Activated CD4-positive, alpha-beta T cell treated with anti-CD3 and anti-CD28 coated beads, Interleukin-2, amount 50 U/mL, for 1 hour (primary cell): ENCODE results near the gene GPC6.
"Not testable (repeated sequence)": the region's sequence is repeated elsewhere in the genome, so short reads cannot be mapped to it uniquely, and the experiment has no call there.

Source experiments
- DNase-seq: peaks from one replicate; pipeline ENCODE4 v3.0.0-alpha.2; 2020

GPC6 gene

DNA sequence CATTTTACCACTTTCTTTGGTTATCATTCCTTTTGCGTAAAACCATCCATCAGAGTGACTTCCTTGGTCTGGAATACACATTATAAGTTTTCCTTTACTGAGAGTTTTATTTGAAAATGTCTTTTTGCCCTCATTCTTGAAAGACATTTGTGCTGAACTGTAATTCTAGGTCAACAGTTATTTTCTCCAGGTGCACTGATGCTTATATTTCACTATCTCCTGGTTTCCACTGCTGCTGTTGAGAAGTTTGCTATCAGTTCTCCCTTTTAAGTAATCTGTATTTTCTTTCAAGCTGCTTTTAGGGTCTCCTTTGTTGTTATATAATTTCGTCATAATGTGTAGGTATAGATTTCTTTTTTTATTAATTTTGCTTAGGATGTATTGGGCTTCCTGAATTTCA, 1092.9 kb downstream of the GPC6 start:
- no peak for DNase-seq

DNA sequence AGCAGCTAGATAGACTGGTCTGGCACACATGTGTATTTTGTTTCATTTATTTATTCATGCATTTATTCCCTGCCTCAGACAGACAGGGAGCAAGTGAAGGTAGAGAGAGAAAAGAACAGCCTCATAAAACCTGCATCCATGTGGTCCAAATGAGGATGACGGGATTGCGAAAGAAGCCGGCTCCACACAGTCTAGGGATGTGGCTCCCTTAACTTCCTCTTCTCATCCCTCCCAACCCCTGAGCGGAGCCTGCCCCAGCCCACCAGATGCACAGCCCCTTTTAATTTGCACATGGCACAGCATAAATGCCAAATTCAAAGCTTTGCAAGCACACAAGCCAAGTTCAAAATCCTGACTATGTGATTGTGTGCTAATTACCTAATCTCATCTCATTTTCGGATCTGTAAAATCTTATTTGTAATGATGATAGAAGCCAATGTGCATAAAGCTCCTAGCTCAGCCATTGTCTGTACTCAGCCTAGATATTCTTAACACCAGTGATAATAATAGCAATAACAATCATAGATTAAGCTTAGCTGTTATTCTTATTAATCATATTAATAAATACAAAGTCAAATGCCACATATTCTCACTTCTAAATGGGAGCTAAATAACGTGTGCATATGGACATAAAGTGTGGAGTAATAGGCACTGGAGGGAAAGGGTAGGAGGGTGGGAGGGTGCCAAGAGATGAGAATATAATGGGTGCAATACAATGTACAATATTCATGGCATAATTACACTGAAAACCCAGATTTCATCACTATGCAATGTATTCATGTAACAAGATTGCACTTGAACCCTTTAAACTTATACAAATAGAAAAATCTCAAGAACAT, 1096.5 kb downstream of the GPC6 start:
- DNase-seq = no peak

DNA sequence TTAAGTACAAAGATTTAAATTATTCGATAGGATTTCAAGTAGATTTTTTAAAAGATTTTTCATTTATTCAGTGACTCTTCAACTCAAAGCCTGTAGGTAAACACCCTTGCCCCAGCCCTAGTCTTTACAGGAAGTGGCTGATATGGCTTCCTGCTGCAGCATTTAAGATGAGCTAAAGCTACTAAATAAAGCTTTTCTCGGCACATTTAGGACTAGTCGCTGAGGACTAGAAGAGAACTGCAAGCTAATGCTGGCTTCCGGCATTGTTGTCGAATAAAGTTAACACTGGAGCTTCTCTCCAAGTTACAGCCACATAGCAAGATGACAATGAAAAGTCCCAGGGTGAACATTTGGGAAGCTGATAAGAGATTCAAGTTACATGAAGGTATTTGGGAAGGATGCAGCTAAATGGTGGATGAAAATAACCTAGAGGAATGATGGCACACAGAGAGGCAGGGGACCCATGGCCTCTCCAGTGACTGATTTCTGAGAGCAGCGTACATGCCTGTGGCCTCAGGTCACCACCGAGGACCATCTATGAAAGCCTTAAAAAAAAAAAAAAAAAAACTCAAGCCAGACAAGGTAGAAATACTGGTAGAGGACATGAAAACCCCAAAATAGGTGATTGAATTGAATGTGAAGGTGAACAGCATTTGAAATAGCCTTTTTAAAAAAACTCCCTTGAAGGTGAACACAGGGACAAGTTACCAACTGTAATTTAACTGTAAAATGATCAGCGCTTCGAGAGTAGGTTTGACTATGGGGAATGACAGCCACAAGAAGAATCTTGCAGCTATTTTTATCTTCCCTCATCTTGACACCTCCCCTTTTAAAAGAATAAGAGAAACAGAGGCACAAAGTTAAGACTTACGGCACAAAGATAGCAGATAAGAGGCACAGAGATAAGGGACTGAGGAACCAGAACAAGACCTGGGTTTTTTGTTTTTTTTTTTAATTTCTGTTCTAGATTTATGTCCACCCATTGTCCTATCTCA, 1097.5 kb downstream of the GPC6 start:
- DNase-seq = peak; percentile 12

DNA sequence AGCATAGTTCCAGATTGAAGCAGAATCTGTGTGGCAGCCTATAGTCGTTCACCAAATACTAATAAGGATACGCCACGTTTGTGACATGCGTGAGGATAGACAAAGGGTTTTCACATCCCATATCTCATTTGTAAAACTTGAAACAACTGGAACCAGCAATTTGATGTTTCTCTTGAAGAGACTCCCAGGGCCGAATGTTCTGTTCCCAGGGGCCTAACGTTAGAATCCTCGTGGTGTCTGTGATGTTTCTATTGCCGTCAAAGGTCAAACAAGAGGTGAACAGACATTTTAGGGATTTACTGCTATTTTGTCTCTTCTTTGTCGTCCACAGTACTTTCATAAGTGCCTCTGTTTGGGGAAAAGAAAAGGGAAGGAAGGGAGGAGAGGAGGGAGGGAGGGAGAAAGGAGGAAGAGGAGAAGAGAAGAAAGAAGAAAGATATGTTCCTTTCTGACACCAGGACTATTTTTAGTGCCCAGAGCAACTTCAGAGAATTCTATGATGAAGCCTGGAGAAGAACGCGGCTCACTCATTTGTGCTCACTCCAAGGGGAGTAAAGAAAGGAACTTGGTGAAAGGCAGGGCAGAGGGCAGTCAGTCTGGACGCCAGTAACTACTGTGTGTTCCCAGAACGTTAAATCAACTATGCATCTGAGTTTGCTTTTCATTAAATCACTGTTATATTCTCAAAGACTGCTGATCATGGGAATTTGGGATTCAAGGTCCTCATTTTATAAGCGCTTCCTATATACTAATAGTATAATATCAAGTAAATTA, 1098.3 kb downstream of the GPC6 start:
- DNase-seq = no peak

DNA sequence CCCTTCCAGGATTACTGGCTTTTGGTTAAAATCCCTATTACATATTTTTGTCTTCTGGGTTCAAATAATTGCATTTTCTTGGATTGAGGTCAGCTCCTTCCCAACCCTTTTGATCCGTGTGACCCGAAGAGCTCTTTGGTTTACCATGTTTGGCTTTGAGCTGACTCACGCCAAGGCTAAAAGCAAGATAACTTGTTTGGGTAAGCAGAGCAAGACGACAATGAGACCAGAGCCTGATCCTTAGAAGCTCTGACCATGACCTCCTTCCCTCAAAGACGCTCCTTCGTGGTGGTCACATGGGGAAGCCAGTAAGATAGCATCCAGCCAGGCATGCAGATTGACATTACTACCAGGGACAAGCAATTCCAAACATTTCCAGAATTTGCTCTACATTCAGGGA, 1099.0 kb downstream of the GPC6 start:
- no peak for DNase-seq

DNA sequence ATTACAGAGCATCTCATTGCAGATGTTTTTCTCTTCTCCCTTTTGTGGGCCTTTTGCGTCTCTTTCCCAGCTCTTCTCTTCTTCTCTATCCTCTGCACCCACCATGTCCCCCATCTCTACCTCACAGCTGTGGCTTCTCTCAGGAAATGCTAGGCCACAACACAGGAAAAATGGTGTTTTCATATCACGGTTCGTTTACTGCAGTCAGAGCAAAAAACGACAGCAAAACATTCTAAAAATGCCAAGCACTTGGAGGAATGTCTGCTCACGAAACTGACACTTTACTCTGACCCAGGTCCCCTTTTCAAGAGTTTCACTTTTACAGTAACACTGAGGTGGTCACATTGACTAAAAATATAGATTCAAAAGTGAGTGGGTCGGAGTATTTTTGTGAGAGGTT, 1100.7 kb downstream of the GPC6 start:
- DNase-seq = no peak

DNA sequence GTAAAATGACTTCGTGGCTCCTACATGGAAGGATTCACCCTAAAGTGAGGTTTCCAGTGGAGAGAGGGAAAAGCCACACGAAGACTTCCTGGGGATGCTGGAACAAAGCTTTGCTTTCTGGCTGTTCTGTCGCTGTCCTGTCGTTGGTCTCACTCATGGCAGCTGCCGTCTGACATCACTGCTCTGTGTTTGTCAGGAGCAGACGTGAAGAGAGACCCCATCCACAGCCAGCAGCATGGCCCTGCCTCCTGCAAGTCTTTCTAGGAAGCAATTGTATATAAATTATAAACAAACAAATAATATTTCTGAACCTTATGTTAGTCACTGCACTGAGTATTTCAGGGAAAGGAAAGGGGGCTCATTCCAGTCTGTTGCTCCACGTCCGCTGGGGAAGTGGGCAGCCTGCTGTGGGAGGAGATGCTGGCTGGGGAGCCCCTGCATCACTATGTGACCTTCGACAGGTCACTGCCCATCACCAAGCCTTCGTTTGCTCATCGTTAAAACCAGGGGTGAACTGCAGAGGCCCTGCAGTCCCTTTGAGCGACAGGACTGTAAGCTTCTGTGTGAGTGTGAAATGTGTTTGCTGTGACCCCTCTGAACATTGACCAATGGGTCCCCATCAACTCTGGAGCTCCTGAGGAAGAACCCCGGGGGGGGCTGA, 1101.9 kb downstream of the GPC6 start:
- no peak for DNase-seq

DNA sequence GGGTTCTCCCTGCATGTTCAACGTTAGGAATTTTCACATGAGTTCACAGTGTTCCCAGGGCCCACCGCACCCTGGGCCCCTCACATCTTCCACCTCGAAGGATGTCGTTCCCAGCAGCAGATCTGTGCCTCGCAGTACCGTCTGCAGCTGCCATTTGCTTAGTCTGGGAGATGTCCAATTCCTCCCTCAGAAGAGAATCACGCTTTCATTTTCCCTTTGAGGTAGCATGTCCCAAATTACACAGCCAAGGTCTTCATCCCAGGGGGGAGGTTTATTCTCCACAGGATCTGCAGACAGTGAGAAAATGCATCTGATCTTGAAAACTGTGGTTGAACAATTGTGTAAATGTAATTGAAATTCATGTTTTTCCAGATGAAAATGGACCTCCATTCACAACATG, 1102.7 kb downstream of the GPC6 start:
- DNase-seq = no peak

DNA sequence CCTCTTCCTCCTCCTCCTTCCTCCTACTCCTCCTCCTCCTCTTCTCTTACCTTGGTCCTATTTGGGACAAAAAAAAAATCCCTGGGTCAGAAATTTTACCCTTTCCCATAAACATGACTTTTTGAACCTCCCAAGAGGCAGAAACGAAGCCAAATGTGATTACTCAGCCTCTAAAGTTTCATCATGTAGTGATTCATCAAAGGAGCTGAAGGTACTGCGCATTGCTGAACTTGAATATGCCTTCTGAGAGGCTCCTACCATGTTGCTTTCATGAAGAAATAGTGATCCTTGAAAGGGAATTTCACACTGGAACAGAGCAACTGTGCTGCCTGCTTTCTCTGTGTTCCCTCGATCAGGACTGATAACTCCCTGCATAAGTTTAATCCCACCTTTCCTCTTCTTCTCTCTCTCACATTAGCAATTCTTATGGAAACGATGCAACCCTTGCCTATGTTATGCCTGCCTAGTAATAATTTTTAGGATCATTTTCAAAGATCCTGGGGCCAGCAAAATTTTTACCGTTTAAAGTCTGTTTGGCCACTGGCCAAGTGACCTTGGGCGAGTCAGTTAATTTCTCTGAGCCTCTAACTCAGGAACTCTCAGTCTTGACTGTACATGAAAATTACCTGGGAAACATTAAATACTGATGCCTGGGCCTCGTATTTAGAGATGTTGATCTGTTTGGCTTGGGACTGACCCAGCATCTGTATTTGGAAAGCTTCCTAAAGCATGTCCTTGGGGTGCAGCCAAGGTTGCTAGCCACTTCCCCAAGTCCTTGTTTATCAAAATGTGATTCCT, 1103.3 kb downstream of the GPC6 start:
- DNase-seq = no peak

DNA sequence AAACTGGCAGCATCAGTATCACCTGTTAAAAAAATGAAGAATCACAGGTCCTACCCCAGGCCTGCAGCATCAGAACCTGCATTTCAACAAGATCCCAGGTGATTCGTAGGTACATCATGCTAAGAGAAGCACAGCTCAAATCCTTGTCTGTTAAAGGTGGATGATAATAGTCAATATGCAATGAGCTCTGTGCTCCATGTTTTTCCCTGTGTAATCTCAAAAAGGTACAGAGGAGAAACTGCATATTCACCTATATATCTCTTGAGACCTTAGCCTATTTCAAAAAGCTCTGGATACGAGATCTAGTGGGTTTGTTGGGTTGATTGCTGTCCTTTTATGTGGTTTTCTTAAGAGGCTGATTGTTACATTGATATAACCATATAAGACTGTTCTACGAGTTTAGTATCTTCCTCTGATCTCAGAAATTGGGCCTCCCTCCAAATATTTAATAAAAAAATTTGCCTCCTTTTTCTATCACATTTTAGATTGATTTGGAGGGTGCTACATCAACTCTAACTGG, 1104.0 kb downstream of the GPC6 start:
- DNase-seq = no peak

DNA sequence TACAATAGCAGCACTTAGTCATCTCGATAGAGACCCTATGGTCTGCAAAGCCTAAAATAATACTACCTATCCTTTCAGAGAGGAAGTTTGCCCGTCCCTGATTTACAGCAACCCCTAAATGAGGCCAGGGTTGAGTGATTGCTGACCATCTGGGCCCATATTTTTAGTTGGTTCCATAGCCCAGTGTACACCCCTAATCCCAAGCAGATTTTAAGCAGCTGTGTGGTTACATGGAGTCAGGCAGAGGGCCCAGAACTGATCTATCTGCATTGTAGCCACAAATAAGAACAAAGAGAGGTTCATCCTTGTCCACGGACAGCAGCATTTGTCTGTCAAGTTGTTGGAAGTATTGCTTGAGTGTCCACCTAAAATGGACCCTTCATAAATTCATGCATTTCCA, 1104.7 kb downstream of the GPC6 start:
- DNase-seq = no peak

DNA sequence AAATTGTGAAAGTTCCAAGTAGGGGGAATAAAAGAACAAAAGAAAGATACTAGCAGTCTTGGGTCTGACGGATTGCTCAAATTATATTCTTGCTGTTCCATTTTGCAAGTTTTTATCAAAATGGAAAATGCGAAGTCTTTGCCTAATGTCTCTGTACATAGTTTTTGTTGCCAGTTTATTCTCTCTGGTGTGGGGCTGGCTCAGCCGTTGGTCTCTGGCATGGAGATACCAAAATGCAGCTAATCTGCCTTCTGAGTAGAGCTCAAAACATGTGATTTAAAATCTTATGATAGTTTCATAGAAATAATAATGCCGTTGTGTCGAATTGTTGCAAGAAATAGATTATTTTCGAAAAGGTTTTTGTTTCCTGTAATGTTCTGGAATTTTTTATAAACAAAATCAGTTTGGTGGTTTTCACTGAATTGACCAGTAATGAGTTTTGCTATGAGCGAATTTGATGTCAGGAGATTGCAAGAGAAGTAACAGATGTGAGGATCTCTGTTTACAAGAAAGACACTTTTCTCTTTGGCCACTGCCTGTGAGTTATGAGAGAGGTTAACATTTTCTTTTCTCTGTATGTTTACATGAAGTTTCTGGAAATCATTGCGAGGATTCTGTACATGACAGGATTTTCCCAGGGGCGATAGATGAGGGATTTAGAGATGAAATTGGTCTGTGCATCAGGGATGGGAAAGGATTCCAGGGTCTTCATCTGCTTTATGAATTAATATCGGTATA, 1105.9 kb downstream of the GPC6 start:
- DNase-seq = no peak

DNA sequence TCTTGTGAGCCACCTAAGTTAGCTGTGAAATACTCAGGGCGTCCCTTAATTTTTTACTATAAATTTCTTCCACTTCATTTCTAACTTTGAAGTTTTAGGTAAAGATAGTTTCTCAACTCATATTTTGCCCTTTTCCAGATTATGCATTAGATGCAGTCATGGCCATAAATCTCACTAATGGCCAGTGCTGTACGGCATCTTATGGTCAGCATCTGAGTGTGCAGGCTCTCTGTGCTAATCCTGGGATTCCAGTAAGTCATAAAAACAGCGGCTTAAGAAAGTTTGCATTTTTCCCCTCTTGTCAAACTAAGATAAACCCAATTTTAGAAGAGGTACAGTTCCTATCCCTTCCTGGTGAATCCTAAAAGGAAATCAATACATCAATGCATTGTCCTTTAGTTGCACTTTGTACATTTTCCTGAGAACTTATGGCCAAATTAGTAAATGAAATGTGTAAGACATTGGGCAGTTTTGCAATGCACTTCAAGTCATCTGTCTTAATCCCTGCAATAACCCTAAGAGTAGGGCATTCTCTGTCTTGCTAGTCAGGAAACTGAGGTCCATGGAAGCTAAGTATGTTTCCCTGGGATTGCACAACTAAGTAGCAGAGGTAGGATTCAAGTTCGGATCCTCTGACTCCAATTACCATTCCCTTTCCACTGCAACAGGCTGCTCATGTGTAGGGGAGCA, 1106.7 kb downstream of the GPC6 start:
- DNase-seq = no peak

DNA sequence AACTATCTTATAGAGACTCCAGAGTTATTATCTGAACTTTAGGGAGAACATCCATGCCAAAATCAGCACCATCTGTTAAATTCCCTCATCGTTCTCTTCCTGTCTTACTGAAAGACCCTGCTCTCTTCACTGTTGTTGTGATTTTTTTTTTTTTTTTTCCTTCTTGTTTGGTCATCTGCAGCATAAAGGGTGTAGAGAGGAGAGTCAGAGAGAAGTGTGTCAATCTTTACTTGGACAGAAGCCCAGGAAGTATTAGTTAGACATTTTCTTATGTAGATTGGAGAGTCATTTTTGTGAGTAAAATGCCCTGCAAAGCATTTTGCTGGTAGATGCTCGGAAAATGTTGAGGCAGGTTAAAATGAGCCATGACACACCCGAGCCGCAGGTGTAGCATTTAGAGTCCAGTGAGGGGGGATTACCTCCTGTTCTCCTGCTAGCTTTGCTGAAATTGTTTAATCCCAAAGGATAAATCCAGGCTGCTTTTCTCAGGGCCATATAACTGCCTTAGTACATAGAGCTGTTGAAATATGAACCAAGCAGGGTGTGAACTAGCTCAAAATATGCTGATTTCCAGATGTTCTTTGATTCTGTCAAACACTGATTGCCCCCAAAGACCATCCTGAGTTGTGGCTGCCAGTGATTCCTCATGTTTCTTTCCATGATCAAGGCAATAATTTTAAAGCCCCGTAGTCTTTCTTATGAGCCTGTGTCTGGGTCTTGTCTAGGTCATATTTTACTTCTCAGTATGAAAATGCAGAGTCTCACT, 1109.3 kb downstream of the GPC6 start:
- no peak for DNase-seq

DNA sequence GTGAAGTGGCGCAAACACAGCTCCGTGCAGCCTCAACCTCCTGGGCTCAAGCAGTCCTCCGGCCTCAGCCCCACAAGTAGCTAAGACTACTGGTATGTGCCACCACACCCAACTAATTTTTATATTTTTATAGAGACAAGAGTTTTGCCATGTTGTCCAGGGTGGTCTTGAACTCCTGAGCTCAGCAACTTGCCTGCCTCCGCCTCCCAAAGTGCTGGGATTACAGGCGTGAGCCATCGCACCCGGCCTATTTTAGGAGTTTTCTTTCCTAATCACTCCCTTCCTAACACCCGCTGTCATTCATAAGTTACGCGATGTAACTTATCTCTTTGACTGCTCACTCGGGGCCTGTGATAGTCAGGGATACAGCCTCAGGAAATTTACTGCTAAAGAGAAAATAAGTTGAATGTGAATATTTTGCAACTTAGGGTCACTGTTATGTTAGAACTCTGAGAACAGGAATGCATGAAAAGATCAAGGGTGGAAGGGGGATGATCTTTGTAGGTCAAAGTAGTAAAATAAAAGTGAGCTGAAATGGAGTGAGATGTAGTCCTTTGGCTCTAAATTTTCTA, 1112.6 kb downstream of the GPC6 start:
- DNase-seq = no peak

DNA sequence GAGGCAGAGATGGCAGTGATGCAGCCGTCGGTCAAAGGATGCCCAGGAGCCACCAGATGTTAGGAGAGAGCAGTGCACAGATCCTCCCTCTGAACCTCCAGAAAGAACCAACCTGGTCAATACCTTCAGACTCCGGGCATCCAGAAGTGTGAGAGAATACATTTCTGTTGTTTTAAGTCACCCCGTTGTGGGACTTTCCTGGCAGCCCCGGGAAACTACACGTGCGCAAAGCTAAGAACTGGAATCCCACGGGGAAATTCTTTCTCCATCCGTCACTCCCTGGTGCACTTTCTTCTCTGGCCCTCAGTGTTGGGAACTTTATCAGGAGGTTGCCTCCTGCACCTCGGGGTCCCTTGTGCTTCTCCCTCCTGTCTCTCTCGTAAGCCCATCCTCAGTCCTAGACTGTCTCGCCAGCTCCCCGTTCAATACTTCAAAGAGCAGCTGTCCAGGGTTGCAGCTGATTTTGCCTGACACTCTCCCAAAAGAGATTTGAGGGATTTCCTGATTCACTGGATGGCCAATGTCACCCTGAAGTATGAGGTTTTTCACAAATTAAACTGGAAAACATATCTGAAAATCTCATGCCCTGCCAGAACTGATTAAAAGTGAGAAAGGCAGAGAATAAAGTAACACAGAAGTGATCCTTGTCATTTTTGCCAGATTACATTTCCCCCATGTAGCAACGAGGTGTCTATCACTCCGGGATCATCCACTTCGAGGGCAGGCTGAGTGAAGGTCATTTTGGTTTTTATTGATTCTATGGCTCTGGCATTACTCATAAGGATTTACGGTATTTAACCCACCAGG, 1116.0 kb downstream of the GPC6 start:
- DNase-seq = no peak

DNA sequence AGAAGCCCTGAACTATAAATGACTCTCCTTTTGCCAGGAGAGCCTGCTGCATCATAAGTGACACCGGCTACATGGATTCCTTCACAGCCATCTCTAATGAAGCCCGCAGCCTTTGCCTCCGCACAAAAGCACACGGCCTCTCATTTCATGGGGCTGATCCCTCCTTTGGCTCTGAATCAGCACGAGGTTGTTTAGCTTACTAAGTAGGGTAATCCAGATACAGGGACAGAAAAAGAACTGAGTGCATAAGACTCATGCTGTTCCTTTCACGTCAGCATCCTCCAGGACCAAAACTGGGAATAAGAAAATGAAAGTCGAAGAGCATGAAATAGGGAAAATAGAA, 1116.6 kb downstream of the GPC6 start:
- no peak for DNase-seq

DNA sequence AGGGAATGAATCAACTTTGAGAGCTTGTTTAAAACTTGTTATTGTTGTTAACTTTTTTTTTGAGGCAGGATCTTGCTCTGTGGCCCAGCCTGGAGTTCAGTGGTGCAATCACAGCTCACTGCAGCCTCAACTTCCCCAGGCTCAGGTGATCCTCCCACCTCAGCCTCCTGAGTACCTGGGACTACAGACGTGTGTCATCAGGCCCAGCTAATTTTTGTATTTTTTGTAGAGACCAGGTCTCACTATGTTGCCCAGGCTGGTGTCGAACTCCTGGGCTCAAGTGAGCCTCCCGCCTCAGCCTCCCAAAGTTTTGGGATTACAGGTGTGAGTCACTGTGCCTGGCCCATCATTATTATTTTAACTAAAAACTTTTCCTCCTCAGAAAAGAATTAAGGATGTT, 1117.1 kb downstream of the GPC6 start:
- not testable (repeated sequence) for DNase-seq
